ENCODE measurements around the gene ITGBL1.

The ITGBL1 gene

GRCh38 chr13:101631395-101631794, 178.9 kb downstream of the ITGBL1 start:
- peak in 2 of 4 experiments; percentile 51 to 54 for DNase-seq

DNA sequence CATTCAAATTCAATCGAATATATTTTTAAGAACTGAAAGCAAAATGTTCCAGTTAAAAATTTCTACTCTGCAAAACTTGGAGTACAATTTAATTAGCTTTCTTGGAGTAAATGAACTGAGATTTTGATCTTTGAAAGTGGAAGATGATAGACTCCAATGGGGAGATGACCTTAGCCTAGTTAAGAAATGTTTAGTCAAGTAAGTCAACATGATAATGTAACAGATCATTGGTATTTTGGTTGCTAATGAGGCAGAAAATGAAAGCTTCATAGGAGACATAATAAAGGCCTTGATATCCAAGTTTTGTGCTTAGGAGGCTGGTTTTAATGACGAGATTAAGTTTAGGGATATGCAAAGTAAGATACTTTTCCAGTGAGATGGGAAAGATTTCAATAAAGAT, 181.7 kb downstream of the ITGBL1 start:
- DNase-seq = no peak

GRCh38 chr13:101639711-101640110, 187.2 kb downstream of the ITGBL1 start:
- no peak for DNase-seq

DNA sequence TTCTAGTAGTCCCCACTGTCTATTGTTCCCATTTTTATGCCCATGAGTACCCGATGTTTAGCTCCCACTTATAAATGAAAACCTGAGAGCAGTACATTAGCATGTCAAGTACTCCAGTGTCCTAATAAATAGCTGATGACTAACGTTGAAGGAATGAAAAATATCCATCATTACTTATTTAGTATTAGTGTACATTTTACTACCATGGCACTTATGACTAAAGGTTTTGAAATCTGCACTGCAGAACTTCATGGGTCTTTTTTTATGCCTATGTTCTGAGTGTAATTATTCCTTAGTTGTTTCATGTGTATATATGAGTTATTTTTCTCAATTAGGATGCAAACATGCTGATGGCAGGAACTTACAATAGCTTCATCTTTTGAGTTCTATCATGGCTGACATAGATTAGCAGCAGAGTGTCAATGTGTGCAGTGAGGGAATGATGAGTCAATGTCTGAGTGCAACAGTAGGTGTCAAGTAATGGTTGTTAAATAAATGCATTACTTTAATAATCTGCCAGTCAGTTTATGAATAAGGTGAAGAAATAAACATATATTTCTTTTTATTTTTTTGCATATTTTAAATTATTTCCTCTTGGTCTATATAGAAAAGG, 188.4 kb downstream of the ITGBL1 start:
- no peak for DNase-seq

DNA sequence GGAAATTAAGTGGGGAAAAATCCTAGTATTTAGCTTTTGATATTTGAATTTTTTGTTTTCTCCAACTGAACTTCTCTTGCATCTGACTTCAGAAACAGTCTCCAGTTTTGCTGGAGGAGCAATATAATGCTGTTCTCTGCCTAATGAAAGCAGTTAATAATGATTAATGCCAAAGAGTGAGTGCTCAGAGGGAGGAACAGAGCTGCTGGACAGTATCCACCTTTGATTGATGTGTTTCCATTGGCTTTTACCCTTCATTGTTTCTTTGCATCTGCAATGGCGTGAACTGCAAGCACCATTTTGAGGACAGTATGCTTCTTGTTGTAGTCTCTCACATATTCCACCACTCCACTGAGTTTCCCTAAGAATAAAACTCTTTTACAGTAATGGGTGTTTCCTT, 193.4 kb downstream of the ITGBL1 start:
- DNase-seq = no peak

DNA sequence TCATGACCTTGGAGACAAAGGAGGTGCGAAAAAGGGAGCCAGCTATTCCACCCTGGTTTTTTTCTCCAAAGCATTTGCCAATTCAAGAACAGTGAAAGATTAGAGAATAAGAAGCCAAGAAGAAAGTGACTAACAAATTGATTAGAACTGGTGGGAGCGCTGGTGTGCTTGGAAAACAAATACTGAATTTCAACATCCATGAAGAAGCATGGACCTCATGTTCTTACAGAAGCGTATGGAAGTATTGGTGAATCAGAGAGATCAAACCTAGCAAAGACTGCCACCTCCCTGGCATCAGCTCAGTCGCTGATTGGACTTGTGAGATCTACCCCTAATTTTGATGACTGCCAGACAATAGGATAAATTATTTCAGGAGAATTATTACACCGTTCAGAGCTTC, 195.3 kb downstream of the ITGBL1 start:
- DNase-seq = no peak

- DNase-seq = peak in 1 of 4 experiments; percentile 14
These were observed 196.5 kb downstream of the ITGBL1 start for GRCh38 chr13:101648766-101649487.

- peak in 3 of 4 experiments; percentile 25 to 46 (median 41) for DNase-seq
These were observed 197.1 kb downstream of the ITGBL1 start for GRCh38 chr13:101649488-101650126.

DNA sequence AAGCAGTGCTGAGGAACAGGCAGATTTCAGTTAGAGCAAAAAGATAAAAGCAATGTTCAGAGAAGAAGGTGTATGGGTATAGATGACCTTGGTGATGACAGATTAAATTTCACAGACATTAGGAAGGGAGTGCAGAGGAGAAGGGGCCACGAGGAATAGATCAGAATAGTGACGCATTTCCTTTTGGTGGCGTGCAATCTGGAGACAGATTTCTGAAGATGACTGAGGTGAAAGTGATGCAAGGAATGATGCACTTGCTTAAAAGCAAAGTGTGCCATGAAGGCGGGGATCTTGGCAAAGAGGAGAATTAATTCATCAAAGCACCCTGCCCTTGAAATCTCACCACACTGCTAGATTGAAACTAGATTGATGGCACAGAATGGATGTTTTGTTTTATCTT, 202.4 kb downstream of the ITGBL1 start:
- DNase-seq = no peak

DNA sequence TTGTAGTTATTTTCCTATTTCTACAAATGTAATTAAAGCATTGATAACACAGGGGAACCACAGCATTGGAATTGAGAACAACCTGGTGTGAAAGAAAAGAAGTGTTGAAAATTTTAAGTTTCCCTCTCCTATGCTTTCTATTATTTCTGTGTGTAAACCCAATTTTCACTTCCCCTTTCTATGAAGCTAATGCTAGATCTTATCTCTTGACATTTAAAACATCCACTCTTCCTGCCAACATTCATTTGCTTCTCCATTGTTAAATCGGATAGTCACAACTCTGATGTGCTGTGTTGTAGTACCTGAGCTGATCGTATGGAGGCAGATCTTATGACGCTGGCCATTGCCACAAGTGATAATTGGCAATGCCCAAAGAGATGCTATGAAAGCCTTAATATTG, 203.0 kb downstream of the ITGBL1 start:
- DNase-seq = peak in 1 of 4 experiments; percentile 2

- no peak for DNase-seq
These were observed 208.2 kb downstream of the ITGBL1 start for GRCh38 chr13:101660711-101661110.

GRCh38 chr13:101661839-101662238, 209.4 kb downstream of the ITGBL1 start:
- no peak for DNase-seq

DNA sequence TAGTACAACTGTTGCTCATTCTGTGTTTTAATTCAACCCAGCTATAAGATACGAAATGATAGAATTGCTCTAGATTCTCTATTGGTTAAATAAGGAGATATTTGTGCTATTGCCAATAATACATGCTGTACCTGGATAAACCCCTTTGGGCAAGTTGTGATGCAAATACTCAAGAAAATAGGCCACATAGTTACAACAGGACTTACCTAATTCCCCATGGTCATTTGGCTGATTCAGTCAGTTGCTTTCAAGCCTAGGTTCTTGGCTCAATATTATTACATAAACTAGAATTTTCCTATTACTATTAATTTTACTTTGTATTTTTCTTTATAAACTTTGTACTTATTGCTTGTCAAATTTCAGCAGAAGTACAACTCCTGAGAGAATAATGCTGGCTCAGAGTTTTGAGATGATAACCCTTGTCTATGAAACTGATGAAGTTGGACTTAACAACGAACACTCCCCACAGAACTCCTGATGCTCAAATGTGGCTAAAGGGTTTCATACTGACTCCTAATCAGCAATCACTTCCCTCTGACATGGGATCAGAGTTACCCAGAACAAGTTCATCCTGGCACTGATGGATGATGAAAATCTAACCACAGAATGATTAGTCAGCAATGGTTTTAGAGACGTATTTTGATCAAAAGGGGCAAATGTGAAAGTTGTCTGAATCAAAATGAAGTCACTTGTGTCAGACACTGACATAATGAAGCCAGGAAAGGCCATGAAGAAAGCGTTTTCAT, 221.1 kb downstream of the ITGBL1 start:
- no peak for DNase-seq

DNA sequence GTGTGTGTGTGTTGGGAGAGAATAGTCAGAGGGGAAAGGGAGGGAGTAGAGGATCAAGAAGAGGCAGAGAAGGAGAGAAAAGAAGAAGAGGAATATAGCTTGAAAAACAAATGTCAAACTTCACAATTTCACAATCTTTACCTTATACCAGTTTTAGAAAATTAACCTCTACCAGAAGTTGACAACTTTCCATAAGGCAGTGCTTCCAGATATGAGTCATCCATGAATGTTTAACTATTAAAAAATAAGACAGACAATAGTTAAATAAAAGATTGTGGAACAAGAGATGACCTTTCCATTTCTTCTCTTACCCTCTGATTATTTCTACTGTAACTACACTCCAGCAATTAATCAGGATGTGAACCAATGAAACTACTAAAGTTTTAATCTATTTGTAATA, 229.4 kb downstream of the ITGBL1 start:
- DNase-seq = no peak

DNA sequence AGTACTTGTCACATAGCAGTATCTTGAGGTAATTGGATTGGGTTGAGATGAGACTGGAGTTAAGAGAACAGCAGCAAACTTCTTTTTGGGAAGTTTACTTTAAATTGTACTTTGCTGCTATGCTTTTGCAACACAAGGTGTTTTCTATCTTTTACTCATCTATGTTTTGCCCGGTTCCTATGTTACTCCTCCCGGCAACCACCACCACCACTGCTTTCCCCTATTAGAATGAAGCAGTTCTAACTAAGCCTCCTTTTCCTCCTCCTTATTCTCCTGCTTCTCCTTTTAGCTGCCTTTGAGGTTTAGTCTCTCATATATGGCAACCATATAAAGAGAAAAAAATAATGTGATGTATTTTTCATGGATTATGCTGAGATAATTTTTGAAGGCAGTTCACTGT, 233.5 kb downstream of the ITGBL1 start:
- DNase-seq = no peak

DNA sequence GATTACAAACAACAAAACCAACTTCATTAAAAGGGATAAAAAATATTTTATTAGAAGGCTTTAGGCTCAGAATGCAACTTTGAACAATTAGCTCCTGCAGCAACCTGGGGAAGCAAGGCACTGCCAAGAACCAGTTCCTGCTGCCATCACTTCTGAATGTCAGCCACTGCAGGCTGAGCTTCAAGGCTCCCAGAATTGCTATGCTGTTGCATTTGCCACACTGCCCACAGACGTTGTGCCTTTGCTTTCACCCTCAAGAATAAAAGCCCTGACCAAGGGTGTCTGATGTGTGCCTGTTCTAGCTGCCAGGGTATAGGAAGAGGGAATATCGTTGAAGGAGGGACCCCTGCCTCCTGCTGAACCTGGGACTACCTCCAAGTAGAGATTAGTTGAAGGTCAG, 238.4 kb downstream of the ITGBL1 start:
- DNase-seq = no peak

DNA sequence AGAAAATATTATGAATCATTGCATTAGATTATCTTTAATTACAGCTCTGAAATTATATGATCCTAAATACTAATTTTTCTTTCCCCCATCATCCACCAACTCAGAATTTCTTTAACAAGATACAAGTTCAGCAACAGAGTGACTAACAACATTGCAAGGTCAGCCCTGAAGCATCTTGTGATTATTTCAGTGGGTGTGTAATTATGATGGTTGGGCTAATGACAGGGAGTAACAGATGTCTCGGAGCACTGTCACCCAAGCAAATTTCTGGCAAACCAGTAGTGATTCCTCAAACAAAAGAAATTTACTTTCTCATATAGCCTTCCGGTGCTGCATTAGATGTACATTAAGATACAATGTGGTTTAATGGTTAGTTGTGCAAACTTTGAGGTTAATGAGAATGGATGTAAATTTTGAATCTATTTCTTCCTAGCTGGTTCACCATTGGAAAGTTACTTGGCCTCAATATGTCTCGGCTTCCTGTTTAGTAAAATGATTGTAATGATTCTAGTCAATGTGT, 238.9 kb downstream of the ITGBL1 start:
- no peak for DNase-seq

DNA sequence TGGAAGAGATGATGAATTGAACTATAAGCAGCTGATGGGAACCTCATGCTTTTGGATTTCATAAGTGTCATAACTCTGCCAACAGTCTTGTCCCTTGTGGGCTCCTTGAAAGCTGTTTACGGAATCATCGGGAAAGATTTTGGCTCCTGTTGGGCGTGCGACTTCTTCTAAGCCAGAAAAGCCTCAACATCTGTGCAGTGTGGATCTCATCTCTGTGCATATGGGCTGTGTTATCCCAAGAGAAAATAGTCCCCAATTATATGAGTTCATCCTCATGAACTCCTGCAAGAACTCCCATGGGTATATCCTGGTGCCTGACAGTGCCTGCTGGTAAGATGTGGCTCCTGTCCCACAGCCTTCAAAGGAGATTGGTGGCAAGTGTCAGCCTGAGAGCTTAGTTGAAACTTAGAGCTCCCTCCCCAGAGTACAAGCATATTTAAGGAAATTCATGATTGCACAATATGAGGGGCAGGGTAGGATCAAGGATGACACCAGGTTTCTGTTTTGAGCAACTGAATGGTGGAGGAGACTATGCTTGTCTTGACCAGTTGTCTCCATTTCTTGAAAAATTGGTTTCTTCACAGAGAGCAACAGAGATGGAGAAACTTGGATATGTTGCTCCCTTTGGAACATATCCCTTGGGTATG, 243.5 kb downstream of the ITGBL1 start:
- no peak for DNase-seq

DNA sequence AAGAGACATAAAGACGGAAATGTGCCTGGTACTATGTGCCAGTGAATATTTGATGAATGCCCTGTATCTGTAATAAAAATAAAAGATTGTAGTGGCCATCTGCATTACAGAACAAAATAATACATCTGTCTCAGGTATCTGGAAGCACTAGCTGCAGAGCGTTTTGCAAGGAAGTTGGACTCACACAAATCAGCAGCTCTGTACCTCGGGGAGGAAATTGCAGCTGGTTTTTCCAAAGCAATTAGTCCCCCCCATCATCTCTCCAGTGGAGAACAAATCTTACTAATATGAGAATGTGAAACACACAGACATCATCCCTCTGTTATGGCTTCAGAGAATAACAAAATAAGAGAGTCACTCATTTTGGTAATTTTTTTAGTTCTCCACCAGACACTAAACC, 245.3 kb downstream of the ITGBL1 start:
- DNase-seq = no peak

- DNase-seq = no peak
These were observed 245.9 kb downstream of the ITGBL1 start for GRCh38 chr13:101698400-101698799.

- DNase-seq = no peak
These were observed 248.1 kb downstream of the ITGBL1 start for GRCh38 chr13:101700598-101700997.

- no peak for DNase-seq
These were observed 250.6 kb downstream of the ITGBL1 start for GRCh38 chr13:101703081-101703480.

GRCh38 chr13:101703838-101704237, 251.4 kb downstream of the ITGBL1 start:
- no peak for DNase-seq

Measured in suppressor macrophage (primary cell).